ENCODE data around the gene ABL1. TPM values are rescaled to one million over a fixed set of nuclear protein-coding genes. Genes with fewer than 3 reads are reported as not detected.

Gene ABL1
- total RNA-seq, 1 donor from 2014 or later = 30.7 TPM

DNA sequence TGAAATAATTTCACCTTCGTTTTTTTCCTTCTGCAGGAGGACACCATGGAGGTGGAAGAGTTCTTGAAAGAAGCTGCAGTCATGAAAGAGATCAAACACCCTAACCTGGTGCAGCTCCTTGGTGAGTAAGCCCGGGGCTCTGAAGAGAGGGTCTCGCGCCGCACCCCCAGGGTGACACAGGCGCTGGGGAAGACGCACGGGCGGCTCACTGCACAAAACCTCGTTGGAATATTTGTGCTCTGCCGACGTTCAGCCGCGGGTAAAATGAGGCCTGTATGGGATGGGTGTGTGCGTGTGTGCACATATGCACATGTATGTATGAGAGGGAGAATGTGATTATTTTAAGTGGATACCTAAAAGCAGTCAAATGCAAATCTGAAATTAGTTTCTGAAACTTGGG is 37.0 kb downstream of the ABL1 start:
- TF ChIP-seq, protein P1, sequence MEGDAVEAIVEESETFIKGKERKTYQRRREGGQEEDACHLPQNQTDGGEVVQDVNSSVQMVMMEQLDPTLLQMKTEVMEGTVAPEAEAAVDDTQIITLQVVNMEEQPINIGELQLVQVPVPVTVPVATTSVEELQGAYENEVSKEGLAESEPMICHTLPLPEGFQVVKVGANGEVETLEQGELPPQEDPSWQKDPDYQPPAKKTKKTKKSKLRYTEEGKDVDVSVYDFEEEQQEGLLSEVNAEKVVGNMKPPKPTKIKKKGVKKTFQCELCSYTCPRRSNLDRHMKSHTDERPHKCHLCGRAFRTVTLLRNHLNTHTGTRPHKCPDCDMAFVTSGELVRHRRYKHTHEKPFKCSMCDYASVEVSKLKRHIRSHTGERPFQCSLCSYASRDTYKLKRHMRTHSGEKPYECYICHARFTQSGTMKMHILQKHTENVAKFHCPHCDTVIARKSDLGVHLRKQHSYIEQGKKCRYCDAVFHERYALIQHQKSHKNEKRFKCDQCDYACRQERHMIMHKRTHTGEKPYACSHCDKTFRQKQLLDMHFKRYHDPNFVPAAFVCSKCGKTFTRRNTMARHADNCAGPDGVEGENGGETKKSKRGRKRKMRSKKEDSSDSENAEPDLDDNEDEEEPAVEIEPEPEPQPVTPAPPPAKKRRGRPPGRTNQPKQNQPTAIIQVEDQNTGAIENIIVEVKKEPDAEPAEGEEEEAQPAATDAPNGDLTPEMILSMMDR (IDR thresholded peaks at IDR 0.05; ENCODE audit: borderline replicate concordance) = no peak
- no peak overlapping the region for H3K4me3 ChIP-seq
- H3K36me3 ChIP-seq = peaks cover 59% of the 10 kb centered on the region
- H3K4me1 ChIP-seq = peaks cover 66% of the 10 kb centered on the region
- intact Hi-C loops (cut with micrococcal nuclease) = loop anchor here (10.0 kb wide), 1 partner anchor 63 kb away; the partner anchor contains the start of gene FIBCD1
- H3K27me3 ChIP-seq (ENCODE audit: low read depth) = no peaks in the 10 kb centered on the region
- H3K27ac ChIP-seq (replicated peaks) = peak overlapping the region; percentile 91
- no peaks in the 10 kb centered on the region for H3K9me3 ChIP-seq (replicated peaks)
- DNase-seq = no peak

DNA sequence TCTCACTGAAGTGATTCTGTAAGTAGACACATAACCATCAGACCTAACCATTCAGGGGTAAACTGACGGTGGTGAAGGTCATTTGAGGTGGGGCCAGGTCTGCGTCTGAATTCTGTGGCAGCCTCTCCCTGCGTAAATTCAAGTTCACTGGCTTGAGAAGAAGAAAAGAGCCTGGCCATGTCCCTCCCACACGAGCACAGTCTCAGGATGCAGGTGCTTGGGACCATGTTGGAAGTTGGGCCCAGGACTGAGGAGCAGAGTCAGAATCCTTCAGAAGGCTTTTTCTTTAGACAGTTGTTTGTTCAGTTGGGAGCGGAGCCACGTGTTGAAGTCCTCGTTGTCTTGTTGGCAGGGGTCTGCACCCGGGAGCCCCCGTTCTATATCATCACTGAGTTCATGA is 37.5 kb downstream of the ABL1 start:
- intact Hi-C loops (cut with micrococcal nuclease) = loop anchor here (10.0 kb wide), 1 partner anchor 62 kb away; the partner anchor contains the start of gene FIBCD1
- Histone ChIP-seq H3K36me3 (peaks cover 63% of the 10 kb centered on the region), H3K27ac (replicated peaks) (peak overlapping the region; percentile 91), H3K4me1 (peaks cover 66% of the 10 kb centered on the region), H3K4me3 (no peak overlapping the region), H3K27me3 (ENCODE audit: low read depth) (no peaks in the 10 kb centered on the region), H3K9me3 (replicated peaks) (no peaks in the 10 kb centered on the region)
- DNase-seq = no peak
- TF ChIP-seq, protein P1 (IDR thresholded peaks at IDR 0.05; ENCODE audit: borderline replicate concordance) = no peak

DNA sequence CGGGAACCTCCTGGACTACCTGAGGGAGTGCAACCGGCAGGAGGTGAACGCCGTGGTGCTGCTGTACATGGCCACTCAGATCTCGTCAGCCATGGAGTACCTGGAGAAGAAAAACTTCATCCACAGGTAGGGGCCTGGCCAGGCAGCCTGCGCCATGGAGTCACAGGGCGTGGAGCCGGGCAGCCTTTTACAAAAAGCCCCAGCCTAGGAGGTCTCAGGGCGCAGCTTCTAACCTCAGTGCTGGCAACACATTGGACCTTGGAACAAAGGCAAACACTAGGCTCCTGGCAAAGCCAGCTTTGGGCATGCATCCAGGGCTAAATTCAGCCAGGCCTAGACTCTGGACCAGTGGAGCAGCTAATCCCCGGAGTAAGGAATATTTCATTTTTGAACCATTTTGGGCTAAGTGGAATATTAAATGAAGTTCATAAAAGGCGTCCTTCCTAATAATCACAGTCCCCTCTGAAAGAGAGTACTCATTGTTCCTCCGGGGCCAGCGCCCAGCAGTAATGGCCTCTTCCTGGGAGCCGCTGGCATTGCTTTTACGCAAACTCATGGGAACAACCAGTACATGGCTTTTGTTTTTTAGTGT is 38.0 kb downstream of the ABL1 start:
- Histone ChIP-seq H3K4me1 (peaks cover 65% of the 10 kb centered on the region), H3K27me3 (ENCODE audit: low read depth) (no peaks in the 10 kb centered on the region), H3K9me3 (replicated peaks) (no peaks in the 10 kb centered on the region), H3K36me3 (peaks cover 68% of the 10 kb centered on the region), H3K4me3 (no peak overlapping the region), H3K27ac (replicated peaks) (peak overlapping the region; percentile 91)
- intact Hi-C loops (cut with micrococcal nuclease) = loop anchor here (10.0 kb wide), 1 partner anchor 62 kb away; the partner anchor contains the start of gene FIBCD1
- TF ChIP-seq, protein P1 (IDR thresholded peaks at IDR 0.05; ENCODE audit: borderline replicate concordance) = no peak
- DNase-seq = peak; percentile 70

DNA sequence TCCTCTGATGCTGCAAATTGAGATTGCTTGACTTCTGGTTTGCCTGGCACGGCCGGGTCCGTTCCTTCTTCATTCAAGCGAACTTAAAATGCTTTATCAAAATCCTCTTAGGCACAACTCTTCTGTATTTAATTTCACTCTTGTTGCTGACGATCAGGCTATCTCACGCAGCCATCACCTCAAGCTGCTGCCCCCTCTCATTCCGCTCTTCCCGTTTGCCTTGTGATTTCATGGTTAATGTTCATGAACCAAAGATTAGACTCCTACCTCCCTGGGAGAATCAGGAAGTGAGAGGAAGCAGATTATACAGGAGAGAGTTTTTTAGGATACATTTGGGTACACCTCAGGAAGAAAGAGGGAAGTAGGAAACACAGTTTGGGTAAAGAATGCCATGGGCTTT is 38.9 kb downstream of the ABL1 start:
- TF ChIP-seq, protein P1 (IDR thresholded peaks at IDR 0.05; ENCODE audit: borderline replicate concordance) = no peak
- no peaks in the 10 kb centered on the region for H3K27me3 ChIP-seq (ENCODE audit: low read depth)
- no peaks in the 10 kb centered on the region for H3K9me3 ChIP-seq (replicated peaks)
- peaks cover 77% of the 10 kb centered on the region for H3K36me3 ChIP-seq
- peak overlapping the region; percentile 91 for H3K27ac ChIP-seq (replicated peaks)
- DNase-seq = no peak
- H3K4me1 ChIP-seq = peaks cover 58% of the 10 kb centered on the region
- H3K4me3 ChIP-seq = no peak overlapping the region
- intact Hi-C loops (cut with micrococcal nuclease) = loop anchor here (10.0 kb wide), 1 partner anchor 61 kb away; the partner anchor contains the start of gene FIBCD1

DNA sequence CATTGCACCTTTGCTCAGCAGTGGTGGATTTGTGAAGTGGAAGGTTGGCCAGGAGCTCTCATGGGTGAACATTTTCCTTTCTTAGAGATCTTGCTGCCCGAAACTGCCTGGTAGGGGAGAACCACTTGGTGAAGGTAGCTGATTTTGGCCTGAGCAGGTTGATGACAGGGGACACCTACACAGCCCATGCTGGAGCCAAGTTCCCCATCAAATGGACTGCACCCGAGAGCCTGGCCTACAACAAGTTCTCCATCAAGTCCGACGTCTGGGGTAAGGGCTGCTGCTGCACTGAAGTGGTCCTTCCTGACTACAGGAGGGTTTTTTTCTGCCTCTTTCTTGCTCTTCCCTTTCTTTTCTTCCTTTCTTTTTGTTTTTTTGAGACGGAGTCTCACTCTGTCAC is 39.7 kb downstream of the ABL1 start:
- H3K27ac ChIP-seq (replicated peaks) = no peak overlapping the region
- no peak for DNase-seq
- intact Hi-C loops (cut with micrococcal nuclease) = loop anchor here (10.0 kb wide), 1 partner anchor 60 kb away; the partner anchor contains the start of gene FIBCD1

More for the DNA sequence above, 39.7 kb downstream of the ABL1 start:
- H3K27me3 ChIP-seq (ENCODE audit: low read depth) = no peaks in the 10 kb centered on the region
- TF ChIP-seq, protein P1 (IDR thresholded peaks at IDR 0.05; ENCODE audit: borderline replicate concordance) = no peak
- peaks cover 49% of the 10 kb centered on the region for H3K4me1 ChIP-seq
- no peaks in the 10 kb centered on the region for H3K9me3 ChIP-seq (replicated peaks)
- no peak overlapping the region for H3K4me3 ChIP-seq
- H3K36me3 ChIP-seq = peaks cover 82% of the 10 kb centered on the region

All from left ventricle myocardium inferior (tissue), 1 donor.